Measurements from ENCODE around the gene MAFF. TPM values are rescaled to one million over a fixed set of nuclear protein-coding genes. Genes with fewer than 3 reads are reported as not detected.

MAFF gene
- total and polyA plus RNA-seq, 4 donors: 30.0 to 57.8 (median 40.1) TPM

DNA sequence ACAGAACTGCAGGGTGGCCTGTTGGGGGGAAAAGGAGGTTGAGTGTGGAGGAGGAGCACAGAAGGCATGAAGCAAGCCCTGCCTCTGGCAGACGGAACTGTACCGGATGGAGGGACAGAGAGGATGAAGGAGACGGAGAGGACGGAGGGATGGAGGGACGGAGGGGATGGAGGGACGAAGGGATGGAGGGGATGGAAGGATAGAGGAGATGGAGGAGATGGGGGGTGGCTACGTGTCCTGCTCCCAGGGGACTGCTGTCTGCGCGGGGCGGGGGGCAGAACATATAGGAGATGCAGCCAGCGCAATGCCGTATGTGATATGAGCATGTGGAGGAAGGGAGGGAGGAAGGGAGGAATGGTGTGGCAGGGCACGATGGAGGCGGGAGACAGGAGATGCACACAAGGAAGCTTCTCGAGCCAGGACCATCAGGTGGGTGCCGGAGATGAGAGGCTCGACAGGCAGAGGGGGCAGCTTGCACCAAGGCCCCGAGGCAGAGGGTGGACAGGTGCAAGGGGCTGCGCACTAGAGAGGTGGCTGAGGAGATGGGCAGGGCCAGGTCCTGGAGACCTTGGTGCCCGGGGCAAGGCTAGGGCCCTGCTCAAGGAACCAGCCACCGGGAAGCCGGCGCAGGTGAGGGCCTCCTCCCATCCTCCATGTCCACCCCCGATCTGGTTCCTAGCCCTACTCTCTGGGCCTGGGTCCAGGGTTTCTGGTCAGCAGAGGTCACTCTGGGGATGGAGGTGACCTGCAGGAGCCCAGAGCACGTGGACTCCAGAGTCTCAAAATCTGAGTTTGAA is 25.3 kb downstream of the MAFF start:
- TF ChIP-seq, protein P1, sequence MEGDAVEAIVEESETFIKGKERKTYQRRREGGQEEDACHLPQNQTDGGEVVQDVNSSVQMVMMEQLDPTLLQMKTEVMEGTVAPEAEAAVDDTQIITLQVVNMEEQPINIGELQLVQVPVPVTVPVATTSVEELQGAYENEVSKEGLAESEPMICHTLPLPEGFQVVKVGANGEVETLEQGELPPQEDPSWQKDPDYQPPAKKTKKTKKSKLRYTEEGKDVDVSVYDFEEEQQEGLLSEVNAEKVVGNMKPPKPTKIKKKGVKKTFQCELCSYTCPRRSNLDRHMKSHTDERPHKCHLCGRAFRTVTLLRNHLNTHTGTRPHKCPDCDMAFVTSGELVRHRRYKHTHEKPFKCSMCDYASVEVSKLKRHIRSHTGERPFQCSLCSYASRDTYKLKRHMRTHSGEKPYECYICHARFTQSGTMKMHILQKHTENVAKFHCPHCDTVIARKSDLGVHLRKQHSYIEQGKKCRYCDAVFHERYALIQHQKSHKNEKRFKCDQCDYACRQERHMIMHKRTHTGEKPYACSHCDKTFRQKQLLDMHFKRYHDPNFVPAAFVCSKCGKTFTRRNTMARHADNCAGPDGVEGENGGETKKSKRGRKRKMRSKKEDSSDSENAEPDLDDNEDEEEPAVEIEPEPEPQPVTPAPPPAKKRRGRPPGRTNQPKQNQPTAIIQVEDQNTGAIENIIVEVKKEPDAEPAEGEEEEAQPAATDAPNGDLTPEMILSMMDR (IDR thresholded peaks at IDR 0.05; ENCODE audit: control extremely low read depth, extremely low read depth): no peak
- ATAC-seq (ENCODE audit: insufficient read depth, low FRiP score): no peak
- no peaks in the 10 kb centered on the region for H3K27me3 ChIP-seq (ENCODE audit: control insufficient read depth in 3 of 3, insufficient read depth in 3 of 3, low read length in 2 of 3)
- 93 to 95% methylated on average over 25 of the region's 25 CpGs for WGBS, 2 donors
- peak overlapping the region in 1 of 2 donors; percentile 56 for H3K27ac ChIP-seq (ENCODE audit: low read depth in 1 of 2, low read length in 1 of 2)
- peaks cover 5 to 51% (median 23%) of the 10 kb centered on the region in 4 donors for H3K36me3 ChIP-seq (ENCODE audit: control insufficient read depth in 4 of 4, insufficient read depth in 4 of 4, low read length in 4 of 4)
- H3K4me3 ChIP-seq: no peak overlapping the region
- H3K4me1 ChIP-seq (ENCODE audit: control insufficient read depth in 5 of 5, insufficient read depth in 5 of 5, low read length in 5 of 5): peaks cover 0 to 27% (median 0%) of the 10 kb centered on the region in 5 donors
- H3K9me3 ChIP-seq (ENCODE audit: control insufficient read depth in 4 of 4, insufficient read depth in 3 of 4, low read length in 3 of 4): no peaks in the 10 kb centered on the region
- no peak overlapping the region for H3K9ac ChIP-seq (ENCODE audit: insufficient read depth in 1 of 2, low read length in 2 of 2)
- no peak for DNase-seq

DNA sequence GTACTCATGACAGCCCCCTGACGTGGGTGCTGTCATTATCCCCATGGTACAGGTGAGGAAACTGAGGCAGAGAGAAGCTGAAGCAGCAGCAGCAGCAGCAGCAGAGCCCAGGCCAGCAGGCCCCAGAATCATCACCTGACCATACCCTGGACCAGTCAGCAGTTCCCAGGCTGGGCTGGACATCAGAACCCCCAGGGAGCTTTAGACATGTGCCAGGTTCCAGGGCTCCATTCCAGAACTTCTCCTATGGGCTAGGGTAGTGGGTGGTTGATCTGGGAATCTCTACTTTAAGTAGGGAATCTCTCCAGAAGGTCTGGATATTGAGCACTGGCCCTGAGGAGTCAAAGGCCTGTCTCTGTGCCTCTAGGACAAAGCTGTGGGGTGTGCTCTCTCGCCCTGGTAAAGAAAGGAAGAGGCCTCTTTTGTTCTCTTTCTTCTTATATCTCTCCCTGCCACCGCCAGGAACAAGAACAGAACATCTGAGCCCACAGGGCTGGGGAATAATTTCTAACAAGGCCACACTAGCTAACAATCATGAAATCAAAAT is 26.6 kb downstream of the MAFF start:
- no peak overlapping the region for H3K9ac ChIP-seq (ENCODE audit: insufficient read depth in 1 of 2, low read length in 2 of 2)
- 64 to 91% methylated on average over 3 of the region's 3 CpGs for WGBS, 2 donors
- DNase-seq: no peak
- H3K27ac ChIP-seq (ENCODE audit: low read depth in 1 of 2, low read length in 1 of 2): peak overlapping the region; percentile 24 to 56
- no peaks in the 10 kb centered on the region for H3K9me3 ChIP-seq (ENCODE audit: control insufficient read depth in 4 of 4, insufficient read depth in 3 of 4, low read length in 3 of 4)
- TF ChIP-seq, protein P1 (IDR thresholded peaks at IDR 0.05; ENCODE audit: control extremely low read depth, extremely low read depth): no peak
- H3K4me3 ChIP-seq: no peak overlapping the region
- peaks cover 0 to 28% (median 0%) of the 10 kb centered on the region in 5 donors for H3K4me1 ChIP-seq (ENCODE audit: control insufficient read depth in 5 of 5, insufficient read depth in 5 of 5, low read length in 5 of 5)
- peaks cover 5 to 47% (median 29%) of the 10 kb centered on the region in 4 donors for H3K36me3 ChIP-seq (ENCODE audit: control insufficient read depth in 4 of 4, insufficient read depth in 4 of 4, low read length in 4 of 4)
- no peak for ATAC-seq (ENCODE audit: insufficient read depth, low FRiP score)
- no peaks in the 10 kb centered on the region for H3K27me3 ChIP-seq (ENCODE audit: control insufficient read depth in 3 of 3, insufficient read depth in 3 of 3, low read length in 2 of 3)

DNA sequence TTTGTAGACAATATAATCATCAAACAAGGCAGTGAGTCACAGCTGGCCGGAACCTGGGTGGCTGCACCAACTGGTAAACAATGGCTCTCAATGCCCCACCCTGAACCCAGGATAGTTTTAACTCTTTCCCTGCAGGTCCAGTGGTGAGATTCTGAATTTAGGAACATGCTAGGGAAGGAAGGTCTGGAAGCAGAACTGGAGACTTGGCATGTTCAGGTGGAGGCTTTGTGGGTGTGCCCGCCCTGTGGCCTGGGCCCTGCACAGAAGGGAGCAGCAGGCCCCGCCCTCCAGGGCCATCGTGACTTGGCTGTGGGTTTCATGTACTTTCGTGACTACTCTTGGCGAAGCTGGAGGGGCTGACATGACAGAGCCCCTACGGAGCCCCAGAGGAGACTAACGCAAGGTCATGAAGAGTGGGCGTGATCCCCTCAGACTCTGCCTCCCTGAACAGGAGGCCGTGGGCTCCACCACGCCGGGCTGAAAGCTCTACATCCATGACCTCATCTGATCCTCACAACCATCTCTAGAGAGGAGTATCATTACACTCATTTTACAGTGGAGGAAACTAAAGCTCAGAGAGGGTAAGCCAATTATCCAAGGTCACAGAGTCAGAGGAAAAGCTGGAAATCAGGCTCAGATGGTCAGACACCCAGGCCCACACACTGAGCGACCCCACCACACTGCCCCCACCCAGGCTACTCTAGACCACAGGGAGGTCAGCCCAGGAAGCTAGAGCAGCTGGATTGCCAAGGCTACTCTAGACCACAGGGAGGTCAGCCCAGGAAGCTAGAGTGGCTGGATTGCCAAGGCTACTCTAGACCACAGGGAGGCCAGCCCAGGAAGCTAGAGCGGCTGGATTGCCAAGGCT is 27.3 kb downstream of the MAFF start:
- no peak overlapping the region for H3K4me3 ChIP-seq
- peak overlapping the region; percentile 54 to 82 for H3K27ac ChIP-seq (ENCODE audit: low read depth in 1 of 2, low read length in 1 of 2)
- no peaks in the 10 kb centered on the region for H3K27me3 ChIP-seq (ENCODE audit: control insufficient read depth in 3 of 3, insufficient read depth in 3 of 3, low read length in 2 of 3)
- peaks cover 0 to 28% (median 0%) of the 10 kb centered on the region in 5 donors for H3K4me1 ChIP-seq (ENCODE audit: control insufficient read depth in 5 of 5, insufficient read depth in 5 of 5, low read length in 5 of 5)
- no peak overlapping the region for H3K9ac ChIP-seq (ENCODE audit: insufficient read depth in 1 of 2, low read length in 2 of 2)
- ATAC-seq (ENCODE audit: insufficient read depth, low FRiP score) (peak; percentile 21), DNase-seq (peak in 1 of 3 donors; percentile 24)
- H3K9me3 ChIP-seq (ENCODE audit: control insufficient read depth in 4 of 4, insufficient read depth in 3 of 4, low read length in 3 of 4): no peaks in the 10 kb centered on the region
- 60 to 75% methylated on average over 14 of the region's 14 CpGs for WGBS, 2 donors
- TF ChIP-seq, protein P1 (IDR thresholded peaks at IDR 0.05; ENCODE audit: control extremely low read depth, extremely low read depth): no peak
- H3K36me3 ChIP-seq (ENCODE audit: control insufficient read depth in 4 of 4, insufficient read depth in 4 of 4, low read length in 4 of 4): peaks cover 5 to 46% (median 30%) of the 10 kb centered on the region in 4 donors

Measured in lung (tissue), 12 donors.